BJ (cell line): ENCODE measurements around the gene GSK3B. TPM values are rescaled to one million over a fixed set of nuclear protein-coding genes. Genes with fewer than 3 reads are reported as not detected.

Source experiments
- CTCF ChIA-PET: fragments of 350-600 bp; formaldehyde crosslinking; extraction: SDS; loops from one replicate; lab custom pipeline; 2021; ENCODE audit warnings: antibody characterized with exemption, inconsistent platforms; lab: Yijun Ruan, JAX
- POLR2A ChIA-PET: fragments of 300-600 bp; sonication (Branson Sonifier 250); formaldehyde crosslinking; extraction: SDS; loops from one replicate; lab custom pipeline; 2021; ENCODE audit warnings: antibody characterized with exemption; lab: Charles Lee
- DNase-seq: peaks from one replicate; pipeline ENCODE4 v3.0.0-alpha.2; 2011; ENCODE audit warnings: low read depth
- H3K27me3 ChIP-seq: 2 replicates; pipeline ENCODE4 v1.6.0; 2011; ENCODE audit warnings: low read length; ENCODE audit not compliant: control insufficient read depth, insufficient read depth
- H3K36me3 ChIP-seq: 2 replicates; pipeline ENCODE4 v1.5.1; 2011; ENCODE audit warnings: low read length; ENCODE audit not compliant: control insufficient read depth, insufficient read depth
- H3K4me3 ChIP-seq: 2 replicates; pipeline ENCODE4 v1.5.1; 2011; ENCODE audit warnings: low read depth, mild to moderate bottlenecking, control low read depth, low read length
- CTCF ChIP-seq: IDR thresholded peaks from 2 replicates; pipeline ENCODE4 v1.5.1; 2011; ENCODE audit warnings: low read depth, mild to moderate bottlenecking, control low read depth, inconsistent platforms, low read length, moderate library complexity; ENCODE audit not compliant: insufficient read depth
- polyA plus RNA-seq: library from polyadenylated mRNA; depleted of rRNA; stranded (reverse); fragments of >200 nt; gene quantifications from 2 replicates; pipeline ENCODE4 v1.2.3, GENCODE V29; 2011

The GSK3B gene
- polyA plus RNA-seq, 1 experiment, result 25.4 TPM

GRCh38 chr3:120029749-120030148 is 64.5 kb downstream of the GSK3B start:
- Histone ChIP-seq H3K36me3 (no peaks in the 10 kb centered on the region), H3K4me3 (no peak overlapping the region), H3K27me3 (no peaks in the 10 kb centered on the region)
- no peak for DNase-seq
- no peak for TF ChIP-seq CTCF
- POLR2A ChIA-PET, result no interaction called here
- CTCF ChIA-PET, result interaction anchor here (1.5 kb wide), 1 partner anchor 13 kb away, joined by 3 read pairs; no protein-coding TSS in a partner anchor

- H3K4me3 ChIP-seq, result no peak overlapping the region
- no peaks in the 10 kb centered on the region for H3K36me3 ChIP-seq
- CTCF ChIA-PET, result no interaction called here
- no peaks in the 10 kb centered on the region for H3K27me3 ChIP-seq
- no peak for DNase-seq
- POLR2A ChIA-PET, result no interaction called here
- no peak for TF ChIP-seq CTCF
Measured at GRCh38 chr3:120028271-120029047, 65.8 kb downstream of the GSK3B start.

- H3K4me3 ChIP-seq, result no peak overlapping the region
- POLR2A ChIA-PET, result no interaction called here
- H3K27me3 ChIP-seq, result no peaks in the 10 kb centered on the region
- no peak for DNase-seq
- CTCF ChIA-PET, result no interaction called here
- H3K36me3 ChIP-seq, result no peaks in the 10 kb centered on the region
- no peak for TF ChIP-seq CTCF
Measured at GRCh38 chr3:120027226-120027625, 67.0 kb downstream of the GSK3B start.

- ChIA-PET POLR2A (no interaction called here), CTCF (no interaction called here)
- no peak for TF ChIP-seq CTCF
- DNase-seq, result no peak
- H3K4me3 ChIP-seq, result no peak overlapping the region
- no peaks in the 10 kb centered on the region for H3K27me3 ChIP-seq
- no peaks in the 10 kb centered on the region for H3K36me3 ChIP-seq
Measured at GRCh38 chr3:120025520-120025919, 68.7 kb downstream of the GSK3B start.

GRCh38 chr3:120024103-120024502 is 70.1 kb downstream of the GSK3B start:
- POLR2A ChIA-PET, result no interaction called here
- CTCF ChIA-PET, result no interaction called here
- no peak overlapping the region for H3K4me3 ChIP-seq
- no peaks in the 10 kb centered on the region for H3K27me3 ChIP-seq
- DNase-seq, result no peak
- no peaks in the 10 kb centered on the region for H3K36me3 ChIP-seq
- TF ChIP-seq CTCF, result no peak
